Measurements from ENCODE around the gene FRY.
A peak's percentile ranks its signal among the peaks of the same experiment; 100 is the strongest.

FRY gene

DNA sequence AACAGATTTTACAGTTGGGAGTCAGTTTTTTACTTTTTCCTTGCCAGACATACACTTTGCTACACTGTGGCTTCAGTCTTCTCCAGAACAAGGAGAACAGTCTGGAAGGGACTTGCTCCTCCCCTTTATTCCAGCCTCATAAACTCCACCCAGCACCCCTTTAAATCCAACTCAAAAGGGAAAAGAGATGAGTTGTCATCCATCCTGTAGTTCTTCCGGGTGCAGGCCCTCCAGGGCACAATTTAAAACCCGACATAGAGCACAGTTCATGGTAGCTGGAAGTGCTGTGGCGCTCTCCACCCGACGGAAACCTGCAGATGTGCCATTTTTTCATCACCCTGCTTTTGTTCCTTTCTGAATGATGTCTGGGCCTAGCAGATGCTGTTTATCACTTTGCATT, 184.7 kb downstream of the FRY start:
- DNase-seq (ENCODE audit: low spot score), result no peak

DNA sequence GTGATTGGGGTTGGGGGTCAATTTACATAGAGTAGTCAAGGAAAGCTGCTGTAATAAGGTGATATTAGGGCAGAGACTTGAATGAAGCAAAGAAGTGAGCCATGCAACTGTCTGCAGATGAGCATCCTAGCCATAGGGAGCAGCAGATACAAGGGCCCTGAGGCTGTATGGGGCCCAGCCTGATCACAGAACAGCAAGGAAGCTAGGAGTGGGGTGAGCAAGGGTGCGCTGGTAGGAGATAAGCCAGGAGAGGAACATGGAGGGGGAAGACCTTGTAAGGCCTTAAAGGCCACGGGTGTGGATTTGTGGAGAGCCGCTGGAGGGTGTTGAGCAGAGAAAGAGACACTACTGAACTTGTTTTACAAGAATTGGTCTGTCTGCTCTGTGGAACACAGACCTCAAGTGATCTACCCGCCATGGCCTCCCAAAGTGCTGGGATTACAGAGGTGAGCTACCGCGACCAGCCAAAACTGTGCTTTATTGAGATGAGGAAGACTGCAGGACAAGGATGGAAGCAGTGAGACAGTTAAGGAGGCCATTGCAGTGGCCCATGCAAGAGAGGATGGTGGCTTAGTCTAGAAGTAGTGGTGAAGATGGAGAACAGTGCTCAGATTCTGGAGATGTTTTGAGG, 190.6 kb downstream of the FRY start:
- DNase-seq (ENCODE audit: low spot score), result no peak

DNA sequence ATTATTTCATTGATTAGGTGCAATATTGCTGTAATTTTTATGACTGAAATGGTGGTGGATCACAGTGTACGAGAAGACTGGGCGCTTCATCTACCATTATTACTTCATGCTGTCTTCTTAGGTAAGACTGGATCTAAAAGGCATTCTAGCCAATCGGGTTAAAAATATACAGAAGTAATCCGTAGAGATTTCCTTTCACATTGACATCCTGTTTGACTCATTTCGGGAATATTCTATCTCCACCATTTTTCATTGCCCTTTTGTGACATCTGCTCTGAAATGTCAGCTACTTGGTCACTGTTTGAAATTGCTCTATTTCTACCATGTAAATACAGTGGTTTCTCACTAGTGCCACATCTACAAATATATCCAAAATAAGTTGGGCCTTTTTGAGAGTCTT, 193.3 kb downstream of the FRY start:
- DNase-seq (ENCODE audit: low spot score), result no peak

DNA sequence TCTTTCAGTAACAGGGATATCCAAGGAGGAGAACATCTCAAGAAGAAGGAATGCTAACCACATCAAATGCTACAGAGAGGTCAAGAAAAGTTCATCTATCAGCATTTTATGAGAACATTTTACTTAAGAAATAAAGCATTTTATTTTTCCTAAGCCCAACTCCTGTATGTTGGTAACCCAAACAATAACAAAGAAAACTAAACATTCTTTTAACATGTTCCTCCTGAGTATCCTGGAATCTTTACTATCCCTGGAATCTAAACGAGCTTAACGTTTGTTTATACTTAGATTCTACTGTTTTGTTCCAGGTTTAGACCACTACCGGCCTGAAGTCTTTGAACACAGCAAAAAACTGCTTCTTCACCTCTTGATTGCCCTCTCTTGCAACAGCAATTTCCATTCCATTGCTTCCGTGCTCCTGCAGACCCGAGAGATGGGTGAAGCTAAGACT, 193.9 kb downstream of the FRY start:
- peak; percentile 22 for DNase-seq (ENCODE audit: low spot score)

DNA sequence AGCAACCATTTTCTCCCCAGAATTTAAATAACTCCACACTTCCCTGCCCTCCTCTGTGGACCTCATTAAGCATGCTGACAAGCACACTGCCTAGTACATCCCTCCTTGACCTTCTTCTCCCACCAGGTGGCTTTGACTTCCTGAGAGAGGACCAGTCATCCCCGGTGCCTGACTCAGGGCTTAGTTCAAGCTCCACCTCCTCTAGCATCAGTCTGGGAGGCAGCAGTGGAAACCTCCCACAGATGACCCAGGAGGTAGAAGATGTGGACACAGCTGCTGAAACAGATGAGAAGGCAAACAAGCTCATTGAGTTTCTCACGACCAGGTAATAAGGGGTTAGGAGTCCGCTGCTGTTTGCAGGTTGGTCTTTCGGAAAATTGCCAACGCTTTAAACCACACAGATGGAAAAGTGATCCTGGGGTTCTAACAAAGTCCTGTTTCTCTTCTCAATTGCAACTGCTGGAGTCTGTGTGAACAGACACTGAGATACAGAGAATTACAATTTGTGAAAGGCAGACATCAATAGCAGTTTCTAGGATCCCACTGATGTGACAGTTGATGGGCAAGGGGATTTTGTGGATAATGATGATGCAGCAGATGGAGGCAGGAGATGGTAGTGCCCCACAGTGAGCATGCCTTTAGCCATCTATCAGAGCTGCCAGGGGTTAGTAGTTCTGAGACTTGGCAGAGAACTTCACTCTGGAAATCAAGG, 196.9 kb downstream of the FRY start:
- DNase-seq (ENCODE audit: low spot score), result peak; percentile 10

DNA sequence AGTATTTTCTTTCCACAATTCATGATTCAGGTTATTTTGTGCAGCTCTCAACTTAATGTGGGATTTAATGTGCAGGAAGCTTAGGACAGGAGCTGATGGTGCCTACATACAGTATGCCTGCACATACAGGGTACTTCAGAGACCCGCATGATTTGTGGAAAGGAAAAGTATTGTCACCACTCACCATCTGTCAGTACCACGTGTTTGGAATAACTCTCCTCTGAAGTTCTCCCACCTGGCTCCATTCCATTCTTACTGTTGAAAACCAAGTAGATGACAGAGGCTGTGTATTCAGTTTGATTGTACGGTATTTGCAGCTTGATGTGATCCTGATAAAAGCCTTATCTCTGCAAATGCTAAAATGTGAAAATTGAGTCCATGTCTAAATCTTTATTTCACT, 197.9 kb downstream of the FRY start:
- no peak for DNase-seq (ENCODE audit: low spot score)

DNA sequence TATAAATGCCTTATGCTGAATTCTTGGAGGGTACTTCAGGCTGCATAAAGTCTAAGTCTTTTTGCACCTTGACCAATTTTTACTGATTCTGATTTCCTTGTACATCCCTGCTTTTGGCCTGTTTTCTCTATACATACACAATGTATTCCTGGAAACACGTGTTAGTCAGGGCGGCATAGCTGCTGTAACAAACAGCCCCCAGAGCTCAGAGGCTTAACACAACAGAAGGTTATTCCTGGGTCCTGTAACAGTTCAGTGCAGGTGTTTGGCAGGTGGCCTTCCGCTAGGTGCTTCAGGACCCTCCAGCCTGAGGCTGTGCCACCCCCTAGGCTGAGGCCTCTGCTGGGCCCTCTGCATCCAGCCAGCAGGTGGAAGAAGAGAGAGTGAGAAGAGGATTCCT, 200.7 kb downstream of the FRY start:
- DNase-seq (ENCODE audit: low spot score), result no peak

DNA sequence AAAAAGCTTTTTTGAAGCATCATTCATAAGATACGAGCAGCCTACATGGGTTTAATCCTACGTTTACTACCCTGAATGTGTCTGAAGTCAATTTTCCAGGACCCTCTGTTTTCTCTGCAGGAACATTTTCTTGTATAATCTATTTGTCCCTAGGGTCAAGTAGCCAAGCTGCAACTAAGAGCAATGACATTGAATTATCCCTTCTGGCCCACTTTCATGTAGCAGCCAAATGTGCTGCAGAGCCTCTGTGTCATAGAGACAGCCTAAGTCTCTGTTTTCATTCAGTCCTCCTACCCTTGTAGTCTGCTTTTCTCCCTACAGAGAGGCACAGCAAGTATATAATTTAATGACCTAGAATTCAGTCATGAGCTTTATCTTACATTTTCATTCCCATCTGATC, 201.5 kb downstream of the FRY start:
- DNase-seq (ENCODE audit: low spot score), result no peak

DNA sequence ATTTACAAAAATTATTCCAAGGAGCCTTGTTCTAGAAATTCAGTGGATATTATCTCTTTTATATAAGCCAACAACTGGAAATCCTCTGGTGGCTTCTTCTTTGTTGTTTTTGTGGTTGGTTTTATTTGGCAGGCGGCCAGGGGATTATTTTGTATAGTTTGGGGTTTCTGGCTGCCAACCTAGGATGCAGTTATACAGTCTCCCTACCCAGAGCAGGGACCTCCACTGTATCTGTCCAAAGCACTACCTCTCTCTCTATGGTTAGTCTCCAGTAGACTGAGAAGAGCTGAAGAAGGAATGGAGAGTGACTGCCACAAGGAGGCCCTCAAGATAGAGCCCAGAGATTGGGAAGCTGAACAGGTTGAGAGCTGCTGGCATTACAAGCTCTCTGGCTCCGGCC, 203.3 kb downstream of the FRY start:
- no peak for DNase-seq (ENCODE audit: low spot score)

DNA sequence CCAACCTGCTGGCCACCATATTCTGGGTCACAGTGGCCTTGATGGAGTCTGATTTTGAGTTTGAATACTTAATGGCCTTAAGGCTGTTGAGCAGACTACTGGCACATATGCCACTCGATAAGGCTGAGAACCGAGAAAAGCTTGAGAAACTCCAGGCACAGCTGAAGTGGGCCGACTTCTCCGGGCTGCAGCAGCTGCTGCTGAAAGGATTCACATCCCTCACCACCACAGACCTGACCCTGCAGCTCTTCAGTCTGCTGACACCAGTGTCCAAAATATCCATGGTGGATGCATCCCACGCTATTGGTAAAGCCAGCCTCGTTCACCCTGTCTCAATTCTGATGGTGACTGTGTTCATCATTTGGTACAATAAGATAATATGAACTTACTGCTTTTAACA, 206.1 kb downstream of the FRY start:
- DNase-seq (ENCODE audit: low spot score), result no peak

DNA sequence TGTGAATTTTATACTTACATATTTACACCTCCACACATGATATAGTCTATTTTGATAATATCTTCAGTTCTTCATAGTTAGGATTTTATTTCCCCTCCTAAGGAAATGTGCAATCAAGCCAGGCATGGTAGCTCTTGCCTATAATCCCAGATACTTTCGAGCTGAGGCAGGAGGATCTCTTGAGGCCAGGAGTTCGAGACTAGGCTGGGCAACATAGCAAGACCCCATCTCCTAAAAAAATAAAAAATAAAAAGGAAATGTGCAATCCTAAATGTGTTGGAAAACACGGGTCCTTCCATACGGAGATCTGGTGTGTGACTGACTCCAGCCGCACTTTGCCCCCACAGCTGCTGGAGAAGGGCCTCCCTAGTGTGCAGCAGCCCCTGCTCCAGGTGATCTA, 212.1 kb downstream of the FRY start:
- DNase-seq (ENCODE audit: low spot score), result no peak

DNA sequence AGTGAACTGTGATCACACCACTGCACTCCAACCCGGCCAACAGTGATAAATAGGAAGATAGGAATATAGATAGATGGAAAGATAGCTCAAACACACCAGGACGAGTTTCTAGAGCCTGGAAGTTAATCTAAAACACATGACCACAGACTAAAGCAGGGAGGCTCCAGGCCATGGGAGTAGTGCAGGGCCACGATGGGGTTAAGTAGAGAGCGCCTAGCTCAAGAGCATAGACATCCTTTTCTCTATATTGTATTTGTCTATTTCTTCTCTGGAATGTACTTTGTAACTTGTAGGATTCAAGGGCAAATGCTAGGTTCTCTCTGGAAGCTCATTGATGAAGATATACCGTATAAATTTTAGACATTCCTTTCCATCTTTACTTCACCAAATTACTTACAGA, 214.0 kb downstream of the FRY start:
- no peak for DNase-seq (ENCODE audit: low spot score)

DNA sequence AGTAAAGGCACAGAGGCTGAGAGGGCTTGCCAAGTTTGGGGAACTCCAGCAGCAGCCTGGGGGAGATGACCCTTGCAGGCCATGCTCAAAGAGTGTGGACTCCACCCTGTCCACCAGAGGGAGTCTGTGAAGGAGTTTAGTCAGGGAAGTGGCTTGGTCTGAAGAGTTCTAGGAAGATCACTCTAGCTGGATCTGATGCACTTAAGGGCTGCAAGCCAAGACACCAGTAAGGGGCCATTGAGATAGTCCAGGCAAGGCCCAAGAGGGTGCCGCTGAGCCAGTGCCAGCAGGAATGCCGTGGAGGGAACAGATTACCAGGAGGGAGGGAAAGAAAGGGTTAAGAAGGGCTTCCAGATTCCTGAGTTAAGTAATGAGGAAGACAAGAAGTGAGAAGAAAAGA, 214.9 kb downstream of the FRY start:
- DNase-seq (ENCODE audit: low spot score), result peak; percentile 57

DNA sequence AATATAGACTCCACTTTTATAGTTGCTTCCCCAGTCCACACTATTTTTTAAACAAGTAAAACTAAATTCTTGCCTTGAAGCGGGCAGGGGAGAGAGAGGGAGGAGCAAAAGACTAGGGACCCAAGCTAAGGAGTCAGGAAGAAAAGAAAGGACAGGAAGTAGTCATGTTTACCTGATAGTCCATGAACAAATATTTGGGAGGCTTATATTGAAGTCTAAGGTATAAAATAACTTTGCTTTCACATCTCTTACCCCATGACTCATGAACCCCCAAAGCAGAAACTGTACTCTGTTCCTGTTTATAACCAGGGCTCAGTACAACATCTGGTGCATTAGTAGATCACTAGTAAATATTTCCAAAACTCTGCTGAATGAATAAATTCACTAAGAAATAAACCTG, 216.3 kb downstream of the FRY start:
- DNase-seq (ENCODE audit: low spot score), result no peak

DNA sequence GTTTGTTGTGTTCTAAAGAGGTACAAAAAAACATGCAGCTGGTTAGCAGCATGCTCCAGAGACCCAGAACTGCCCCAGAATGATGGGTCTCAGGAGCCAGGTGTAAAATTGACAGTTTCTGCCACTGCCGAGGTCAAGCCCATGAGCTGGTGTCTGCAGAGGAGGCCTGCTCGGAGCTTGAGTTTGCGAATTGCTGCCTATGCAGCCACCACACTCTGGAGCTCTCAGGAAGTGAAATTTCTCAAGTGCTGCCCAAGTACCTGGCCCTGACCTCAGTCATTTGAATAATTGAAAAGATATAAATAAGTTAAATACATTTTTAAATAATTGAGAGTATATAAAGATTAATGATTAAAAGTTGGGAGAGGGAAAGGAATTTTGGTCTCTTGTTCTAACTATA, 217.2 kb downstream of the FRY start:
- DNase-seq (ENCODE audit: low spot score), result no peak

DNA sequence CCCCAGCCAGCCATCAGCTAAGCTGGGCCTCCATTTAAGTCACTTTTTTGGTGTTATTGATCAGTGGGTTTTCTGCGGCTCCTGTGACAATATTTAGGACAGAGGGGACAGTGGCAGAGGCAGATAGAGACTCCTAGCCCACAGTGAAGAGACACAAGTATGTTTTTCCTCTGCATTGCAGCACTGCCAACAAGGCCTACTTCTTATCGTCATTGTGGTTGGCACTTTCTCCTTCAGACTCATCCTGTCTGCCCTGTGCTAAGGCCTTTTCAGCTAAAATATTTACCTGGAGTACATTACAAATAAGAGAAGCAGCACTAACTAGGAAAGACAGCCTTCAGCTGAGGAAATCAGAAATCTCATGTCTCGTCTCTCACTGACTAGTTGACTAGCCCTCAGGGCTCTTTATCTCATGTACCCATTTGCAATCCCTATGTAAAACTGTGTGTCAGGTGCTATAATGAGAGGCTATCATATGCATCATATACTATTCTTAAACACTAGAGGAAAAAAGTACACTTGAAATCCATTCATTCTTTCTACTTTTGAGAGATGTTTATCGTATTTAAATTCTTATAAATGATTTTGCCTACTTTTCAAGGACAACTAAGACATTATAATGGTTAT, 221.4 kb downstream of the FRY start:
- no peak for DNase-seq (ENCODE audit: low spot score)

DNA sequence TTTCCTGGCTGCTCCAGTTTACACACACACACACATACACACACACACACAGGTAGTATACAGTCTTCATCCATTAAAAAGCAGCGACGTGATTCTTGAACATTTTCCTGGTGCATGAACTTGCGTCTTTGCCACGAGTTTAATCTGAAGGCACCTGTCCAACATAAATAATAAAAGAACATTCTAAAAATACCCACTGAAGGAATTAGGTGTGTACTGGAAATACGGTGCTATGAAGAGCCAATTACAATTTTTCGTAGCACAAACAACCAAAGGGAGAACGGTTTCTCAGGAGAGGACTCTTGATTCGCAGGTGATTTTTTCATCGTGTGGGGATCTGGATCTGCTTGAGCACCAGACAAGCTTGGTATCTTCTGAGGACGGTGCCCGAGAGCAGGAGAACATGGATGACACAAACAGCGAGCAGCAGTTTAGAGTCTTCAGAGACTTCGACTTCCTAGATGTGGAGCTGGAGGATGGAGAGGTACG, 222.4 kb downstream of the FRY start:
- no peak for DNase-seq (ENCODE audit: low spot score)

DNA sequence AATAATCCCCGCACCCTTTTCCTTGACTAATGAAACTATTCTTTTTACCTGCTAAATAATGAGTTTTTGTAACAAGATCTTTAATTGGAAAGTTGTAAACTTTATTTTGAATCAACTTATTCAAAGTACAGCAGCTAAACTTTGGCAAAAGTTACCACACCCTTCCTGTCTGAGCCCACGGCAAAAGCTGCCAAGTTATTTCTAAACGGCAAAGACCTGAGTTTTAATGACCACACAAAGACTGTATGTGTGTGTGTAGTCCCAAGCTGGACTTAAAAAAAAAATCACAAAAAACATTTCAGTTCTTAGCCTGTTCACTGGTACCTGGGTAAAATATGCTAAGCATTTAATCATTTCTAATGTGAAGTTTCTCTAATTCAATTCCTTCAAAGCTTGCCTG, 222.8 kb downstream of the FRY start:
- no peak for DNase-seq (ENCODE audit: low spot score)

DNA sequence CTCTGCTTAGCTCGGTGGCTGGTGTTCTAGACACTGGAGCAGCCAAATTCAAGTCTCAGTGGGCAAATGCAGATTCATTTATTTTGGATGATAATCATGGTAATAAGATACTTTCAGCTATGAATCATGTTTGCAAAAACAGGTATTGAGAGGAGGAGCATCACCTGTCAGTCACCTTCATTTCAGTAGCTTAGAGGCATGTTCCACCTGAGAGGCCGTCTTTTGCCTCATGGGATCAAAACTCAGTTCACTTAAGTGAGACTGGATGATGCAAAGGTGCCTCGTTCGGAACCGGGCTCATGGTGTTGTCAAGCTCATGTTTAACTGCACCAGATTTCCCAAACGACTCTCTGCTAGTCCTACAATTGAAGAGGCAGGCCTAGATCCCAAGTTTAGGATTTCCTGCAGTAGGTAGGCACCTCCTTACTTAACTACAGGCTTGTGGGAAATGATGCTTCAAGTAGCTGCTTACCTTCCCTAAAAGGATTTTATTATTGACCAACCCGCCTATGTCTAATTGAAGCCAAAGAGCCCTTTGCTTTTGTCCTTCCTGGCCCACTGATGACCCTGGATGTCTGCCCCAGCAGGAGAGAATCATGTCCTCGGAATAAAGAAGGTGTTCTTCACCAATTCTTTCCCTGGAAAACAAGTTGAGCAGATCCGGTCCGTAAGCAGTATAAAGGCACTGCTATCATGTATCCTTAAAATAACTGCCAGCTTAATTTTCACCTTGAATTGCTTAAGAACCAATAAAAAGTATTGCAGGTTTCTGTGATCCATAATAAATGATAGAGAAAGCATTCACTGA, 223.5 kb downstream of the FRY start:
- DNase-seq (ENCODE audit: low spot score), result no peak

DNA sequence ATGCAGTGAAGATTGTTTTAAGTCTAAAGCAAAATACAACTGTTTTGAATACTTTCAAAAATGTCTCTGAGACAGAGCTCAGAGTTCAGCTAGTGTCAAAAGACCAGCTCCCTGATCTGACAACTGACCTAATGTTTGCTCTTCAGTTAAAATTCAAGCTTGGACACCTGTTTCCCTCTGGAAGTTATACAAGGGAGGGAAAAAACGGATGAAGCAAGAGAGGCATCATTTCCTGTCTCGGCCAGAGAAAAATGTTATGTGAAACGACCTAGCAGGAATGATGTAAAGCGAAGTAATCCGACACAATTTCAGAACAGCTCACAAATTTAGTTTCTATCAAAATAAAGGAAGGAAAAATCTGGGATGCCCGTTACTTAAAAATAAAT, 224.1 kb downstream of the FRY start:
- DNase-seq (ENCODE audit: low spot score), result no peak

DNA sequence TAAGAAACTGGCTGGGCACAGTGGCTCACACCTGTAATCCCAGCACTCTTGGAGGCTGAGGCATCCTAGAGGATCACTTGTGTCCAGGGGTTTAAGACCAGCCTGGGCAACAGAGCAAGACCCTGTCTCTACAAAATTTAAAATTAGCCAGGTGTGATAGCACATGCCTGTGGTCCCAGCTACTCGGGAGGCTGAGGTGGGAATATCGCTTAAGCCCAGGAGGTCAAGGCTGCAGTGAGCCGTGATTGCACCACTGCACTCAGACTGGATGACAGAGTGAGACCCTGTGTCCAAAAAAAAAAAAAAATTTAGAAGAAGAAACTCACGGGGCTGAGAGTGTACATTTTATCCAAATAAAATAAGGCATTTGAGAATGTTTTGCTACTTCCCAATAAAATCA, 224.7 kb downstream of the FRY start:
- no peak for DNase-seq (ENCODE audit: low spot score)

DNA sequence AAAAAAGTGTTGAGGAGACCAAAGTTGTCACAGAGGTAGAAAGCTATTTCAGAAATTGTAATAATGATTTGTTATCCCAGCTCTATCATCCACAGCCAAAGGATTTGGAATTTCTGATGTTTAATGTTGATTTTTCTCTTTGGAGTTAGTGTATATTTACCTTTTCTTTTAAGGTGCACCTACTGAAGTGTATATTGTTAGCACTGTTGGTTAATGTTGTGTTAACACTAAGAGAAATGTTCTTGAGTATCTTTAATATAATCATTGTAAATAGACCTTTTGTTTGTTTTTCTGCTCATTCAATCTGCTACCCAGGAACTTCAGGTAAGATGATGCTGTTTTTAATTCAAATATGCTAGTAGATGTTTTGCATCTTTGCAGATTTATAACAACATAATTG, 226.1 kb downstream of the FRY start:
- DNase-seq (ENCODE audit: low spot score), result no peak

DNA sequence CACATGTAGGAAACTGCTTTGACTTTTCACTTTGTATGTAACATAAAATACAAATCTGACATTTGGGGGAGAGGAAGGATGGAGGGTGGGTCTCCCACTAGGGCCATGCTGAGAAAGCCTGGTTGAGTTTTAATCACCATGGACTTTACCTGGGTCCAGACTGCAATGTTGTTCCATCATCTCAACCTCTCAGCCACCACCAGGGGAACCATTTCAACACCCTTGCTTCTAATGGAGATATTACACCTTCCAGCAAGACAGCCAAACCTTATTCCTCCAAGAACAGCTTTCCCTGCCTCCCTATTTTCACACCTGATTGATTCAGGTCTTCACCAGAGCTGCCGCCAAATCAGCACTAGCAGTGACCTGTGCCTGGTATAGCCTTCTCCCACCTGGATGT, 227.5 kb downstream of the FRY start:
- DNase-seq (ENCODE audit: low spot score), result no peak

Measured in LoVo (cell line).